Neural progenitor cell (in vitro differentiated cells): ENCODE measurements around the gene USP48. TPM values are rescaled to one million over a fixed set of nuclear protein-coding genes. Genes with fewer than 3 reads are reported as not detected.

Source experiments
- DNase-seq: peaks from one replicate; pipeline ENCODE4 v3.0.0-alpha.2; 2016; ENCODE audit warnings: low spot score
- H2AFZ ChIP-seq: fragments of 200-600 bp; sonication (generic); replicated peaks from 2 replicates; pipeline ENCODE4 v1.6.1; 2016; ENCODE audit warnings: antibody characterized with exemption
- H3F3A ChIP-seq: fragments of 200-600 bp; sonication (generic); 2 replicates; pipeline ENCODE4 v1.6.1; 2016; ENCODE audit warnings: antibody characterized with exemption, low read depth
- H3K27ac ChIP-seq: fragments of 200-600 bp; sonication (generic); 2 replicates; pipeline ENCODE4 v1.5.1; 2016; ENCODE audit warnings: mild to moderate bottlenecking
- H3K27me3 ChIP-seq: fragments of 200-600 bp; sonication (generic); 2 replicates; pipeline ENCODE4 v1.6.1; 2016; ENCODE audit warnings: mild to moderate bottlenecking, moderate library complexity
- H3K36me3 ChIP-seq: fragments of 200-600 bp; sonication (generic); 2 replicates; pipeline ENCODE4 v1.5.1; 2016
- H3K4me1 ChIP-seq: fragments of 200-600 bp; sonication (generic); 2 replicates; pipeline ENCODE4 v1.6.1; 2016; ENCODE audit warnings: mixed run types
- H3K4me2 ChIP-seq: fragments of 200-600 bp; sonication (generic); 2 replicates; pipeline ENCODE4 v1.6.1; 2016
- H3K4me3 ChIP-seq: fragments of 200-600 bp; sonication (generic); 2 replicates; pipeline ENCODE4 v1.5.1; 2016
- H3K79me2 ChIP-seq: fragments of 200-600 bp; sonication (generic); 2 replicates; pipeline ENCODE4 v1.6.1; 2016; ENCODE audit warnings: low read depth
- H3K9ac ChIP-seq: fragments of 200-600 bp; sonication (generic); 2 replicates; pipeline ENCODE4 v1.6.1; 2016
- H3K9me3 ChIP-seq: fragments of 200-600 bp; sonication (generic); 2 replicates; pipeline ENCODE4 v1.5.1; 2016; ENCODE audit warnings: low read depth
- H4K20me1 ChIP-seq: fragments of 200-600 bp; sonication (generic); 2 replicates; pipeline ENCODE4 v1.6.1; 2016; ENCODE audit warnings: low read depth
- H3K27ac Mint-ChIP-seq: 3 replicates; pipeline ENCODE4 v1.8.0; 2021; ENCODE audit warnings: mixed read lengths
- H3K27me3 Mint-ChIP-seq: 2 replicates; pipeline ENCODE4 v1.8.0; 2022; ENCODE audit warnings: low read depth, mild to moderate bottlenecking, inconsistent platforms, moderate library complexity, mixed read lengths; ENCODE audit not compliant: insufficient read depth
- H3K36me3 Mint-ChIP-seq: 3 replicates; pipeline ENCODE4 v1.8.0; 2021; ENCODE audit warnings: mixed read lengths
- H3K4me1 Mint-ChIP-seq: 3 replicates; pipeline ENCODE4 v1.8.0; 2021; ENCODE audit warnings: mixed read lengths
- H3K4me3 Mint-ChIP-seq: 3 replicates; pipeline ENCODE4 v1.8.0; 2021; ENCODE audit warnings: mild to moderate bottlenecking, moderate library complexity, mixed read lengths
- H3K9me3 Mint-ChIP-seq: 3 replicates; pipeline ENCODE4 v1.8.0; 2020; ENCODE audit warnings: mixed read lengths
- EZH2 ChIP-seq: fragments of 200-600 bp; sonication (generic); IDR thresholded peaks from 2 replicates; pipeline ENCODE4 v1.6.1; 2017; ENCODE audit warnings: antibody characterized with exemption, mild to moderate bottlenecking, moderate library complexity
- EZH2phosphoT487 ChIP-seq: fragments of 200-600 bp; sonication (generic); IDR thresholded peaks from 2 replicates; pipeline ENCODE4 v1.6.1; 2017; ENCODE audit warnings: antibody characterized with exemption
- total RNA-seq: library from RNA; depleted of rRNA; stranded (reverse); fragments of >200 nt; gene quantifications from 2 replicates; pipeline ENCODE4 v1.2.3, GENCODE V29; 2015; ENCODE audit warnings: low replicate concordance
- TF ChIP-seq, protein P1 (sequence below): fragments of 200-600 bp; sonication (generic); IDR thresholded peaks from 2 replicates; pipeline ENCODE4 v1.5.1; 2017; ENCODE audit warnings: antibody characterized with exemption, mild to moderate bottlenecking

USP48 gene
- total RNA-seq, 1 donor from 2014 or later = 50.3 TPM

DNA sequence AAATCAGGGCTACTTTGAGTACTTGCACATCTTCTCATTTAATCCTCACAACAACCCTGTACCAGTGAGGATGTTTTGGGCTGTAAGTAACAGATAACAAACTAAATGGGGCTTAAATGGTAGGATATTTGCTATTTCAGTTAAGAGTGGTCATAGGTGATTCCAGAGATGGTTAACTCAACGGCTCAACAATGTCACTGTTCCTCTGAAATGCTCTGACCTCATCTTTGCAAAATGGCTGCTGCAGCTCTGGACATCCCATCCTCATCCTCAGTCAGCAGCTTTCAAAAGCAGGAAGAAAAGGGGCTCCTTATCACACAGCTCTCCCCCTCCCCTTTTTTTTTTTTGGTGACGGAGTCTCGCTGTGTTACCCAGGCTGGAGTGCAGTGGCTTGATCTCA, 30.6 kb upstream of the USP48 start:
- H3K4me1 Mint-ChIP-seq = peaks cover 29% of the 10 kb centered on the region

DNA sequence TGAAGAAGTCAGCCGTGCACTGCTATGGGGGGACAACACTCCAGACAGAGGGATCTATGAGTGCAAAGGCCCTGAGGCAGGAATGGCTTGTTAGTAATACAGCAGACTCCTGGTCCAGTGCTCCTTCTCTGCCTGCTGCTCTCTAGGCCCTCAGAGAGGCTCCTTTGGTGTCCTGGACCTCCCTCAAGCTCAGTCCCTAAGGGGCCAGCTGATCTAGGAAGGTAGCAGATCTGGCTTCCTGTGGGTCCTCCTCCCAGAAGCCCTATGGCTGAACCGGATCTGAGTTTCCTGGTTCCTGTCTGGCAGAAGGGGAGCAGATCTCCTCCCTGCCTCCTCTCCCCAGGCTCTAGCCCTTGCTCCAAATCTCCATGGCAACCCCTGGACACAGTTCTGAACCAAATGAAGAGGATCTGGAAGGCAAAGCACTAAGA, 28.9 kb upstream of the USP48 start, which contains the start of gene LDLRAD2:
TSS of gene LDLRAD2 (plus strand) at position 391 of the 431 bp plus-strand sequence. CDS start 187 bp downstream, outside the sequence.
- TF ChIP-seq, protein P1, sequence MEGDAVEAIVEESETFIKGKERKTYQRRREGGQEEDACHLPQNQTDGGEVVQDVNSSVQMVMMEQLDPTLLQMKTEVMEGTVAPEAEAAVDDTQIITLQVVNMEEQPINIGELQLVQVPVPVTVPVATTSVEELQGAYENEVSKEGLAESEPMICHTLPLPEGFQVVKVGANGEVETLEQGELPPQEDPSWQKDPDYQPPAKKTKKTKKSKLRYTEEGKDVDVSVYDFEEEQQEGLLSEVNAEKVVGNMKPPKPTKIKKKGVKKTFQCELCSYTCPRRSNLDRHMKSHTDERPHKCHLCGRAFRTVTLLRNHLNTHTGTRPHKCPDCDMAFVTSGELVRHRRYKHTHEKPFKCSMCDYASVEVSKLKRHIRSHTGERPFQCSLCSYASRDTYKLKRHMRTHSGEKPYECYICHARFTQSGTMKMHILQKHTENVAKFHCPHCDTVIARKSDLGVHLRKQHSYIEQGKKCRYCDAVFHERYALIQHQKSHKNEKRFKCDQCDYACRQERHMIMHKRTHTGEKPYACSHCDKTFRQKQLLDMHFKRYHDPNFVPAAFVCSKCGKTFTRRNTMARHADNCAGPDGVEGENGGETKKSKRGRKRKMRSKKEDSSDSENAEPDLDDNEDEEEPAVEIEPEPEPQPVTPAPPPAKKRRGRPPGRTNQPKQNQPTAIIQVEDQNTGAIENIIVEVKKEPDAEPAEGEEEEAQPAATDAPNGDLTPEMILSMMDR = no peak
- no peak for TF ChIP-seq EZH2phosphoT487
- TF ChIP-seq EZH2 = no peak
- H3K4me2 ChIP-seq = no peak within 1 kb of the TSS
- DNase-seq = no peak
- Mint-ChIP-seq H3K4me3 (no peak within 1 kb of the TSS), H3K27me3 (peaks cover 6% of the 10 kb centered on the region), H3K27ac (peak within 1 kb of the TSS; percentile 42), H3K9me3 (no peaks in the 10 kb centered on the region), H3K36me3 (no peaks in the 10 kb centered on the region), H3K4me1 (peaks cover 21% of the 10 kb centered on the region)
- H3K79me2 ChIP-seq = no peaks in the 10 kb centered on the region
- no peaks in the 10 kb centered on the region for H3K36me3 ChIP-seq
- H3K27ac ChIP-seq = no peak within 1 kb of the TSS
- no peaks in the 10 kb centered on the region for H4K20me1 ChIP-seq
- H3K4me1 ChIP-seq = no peaks in the 10 kb centered on the region
- no peaks in the 10 kb centered on the region for H3F3A ChIP-seq
- H2AFZ ChIP-seq = no peak within 1 kb of the TSS
- H3K9ac ChIP-seq = no peak within 1 kb of the TSS
- no peaks in the 10 kb centered on the region for H3K9me3 ChIP-seq
- no peak within 1 kb of the TSS for H3K4me3 ChIP-seq
- peaks cover 13% of the 10 kb centered on the region for H3K27me3 ChIP-seq

More for the DNA sequence above, 30.6 kb upstream of the USP48 start:
- no peak overlapping the region for H3K4me2 ChIP-seq
- H2AFZ ChIP-seq = no peak overlapping the region
- no peaks in the 10 kb centered on the region for H3K9me3 ChIP-seq
- H3K9ac ChIP-seq = no peak overlapping the region
- peaks cover 13% of the 10 kb centered on the region for H3K27me3 ChIP-seq
- no peaks in the 10 kb centered on the region for H3K4me1 ChIP-seq
- H3K27me3 Mint-ChIP-seq = peaks cover 4% of the 10 kb centered on the region
- DNase-seq = no peak
- H3K9me3 Mint-ChIP-seq = no peaks in the 10 kb centered on the region
- no peaks in the 10 kb centered on the region for H3K36me3 Mint-ChIP-seq
- H3K27ac Mint-ChIP-seq = no peak overlapping the region
- H3K4me3 ChIP-seq = no peak overlapping the region
- H4K20me1 ChIP-seq = no peaks in the 10 kb centered on the region
- peak overlapping the region; percentile 46 for H3K4me3 Mint-ChIP-seq
- H3F3A ChIP-seq = no peaks in the 10 kb centered on the region
- no peaks in the 10 kb centered on the region for H3K36me3 ChIP-seq
- no peak for TF ChIP-seq EZH2
- no peak for TF ChIP-seq EZH2phosphoT487
- TF ChIP-seq, protein P1 = no peak
- no peaks in the 10 kb centered on the region for H3K79me2 ChIP-seq
- no peak overlapping the region for H3K27ac ChIP-seq

GRCh38 chr1:21804536-21804935, 21.6 kb upstream of the USP48 start:
- Mint-ChIP-seq H3K4me3 (no peak overlapping the region), H3K9me3 (no peaks in the 10 kb centered on the region), H3K27me3 (peaks cover 4% of the 10 kb centered on the region), H3K4me1 (no peaks in the 10 kb centered on the region), H3K36me3 (no peaks in the 10 kb centered on the region), H3K27ac (no peak overlapping the region)
- Histone ChIP-seq H3K9ac (no peak overlapping the region), H3F3A (no peaks in the 10 kb centered on the region), H3K36me3 (no peaks in the 10 kb centered on the region), H3K9me3 (no peaks in the 10 kb centered on the region), H3K79me2 (no peaks in the 10 kb centered on the region), H3K27me3 (no peaks in the 10 kb centered on the region), H3K4me3 (no peak overlapping the region), H4K20me1 (no peaks in the 10 kb centered on the region), H2AFZ (no peak overlapping the region), H3K4me1 (no peaks in the 10 kb centered on the region), H3K27ac (no peak overlapping the region), H3K4me2 (no peak overlapping the region)
- DNase-seq = no peak
- TF ChIP-seq EZH2phosphoT487 (no peak), EZH2 (no peak)
- TF ChIP-seq, protein P1 = no peak
